H1 (cell line): ENCODE measurements around the gene LTF.

Source experiments
- BACH1 ChIP-seq: IDR thresholded peaks from 2 replicates; pipeline ENCODE4 v1.6.1; 2012; ENCODE audit warnings: low read length, improper control_type of control experiment
- EZH2 ChIP-seq: fragments of 200-600 bp; sonication (generic); IDR thresholded peaks from 2 replicates; pipeline ENCODE4 v1.7.1; 2012; ENCODE audit warnings: low read depth, mild to moderate bottlenecking, moderate library complexity, low read length, inconsistent platforms; ENCODE audit not compliant: severe bottlenecking
- HDAC6 ChIP-seq: IDR thresholded peaks from one replicate; pipeline ENCODE4 v1.7.1; 2012; ENCODE audit warnings: low read depth, mild to moderate bottlenecking, inconsistent platforms, low read length, moderate library complexity
- JUN ChIP-seq: IDR thresholded peaks from 2 replicates; pipeline ENCODE4 v1.6.1; 2011; ENCODE audit warnings: low read depth, mild to moderate bottlenecking, improper control_type of control experiment, low read length
- TAF1 ChIP-seq: IDR thresholded peaks from 2 replicates; pipeline ENCODE4 v1.6.1; 2011; ENCODE audit warnings: mild to moderate bottlenecking, low read depth, low read length
- TEAD4 ChIP-seq: IDR thresholded peaks from 2 replicates; pipeline ENCODE4 v1.6.1; 2012; ENCODE audit warnings: low read depth, low read length, inconsistent platforms, mixed read lengths
- YY1 ChIP-seq: IDR thresholded peaks from 2 replicates; pipeline ENCODE4 v1.6.1; 2011; ENCODE audit warnings: low read depth, mild to moderate bottlenecking, low read length
- TF ChIP-seq, protein P1 (sequence below), 3 experiments: IDR thresholded peaks; 1 replicate in 2 of 3; 2 replicates in 1 of 3; pipeline versions ENCODE4 v1.5.1 to v1.6.1; 2011; ENCODE audit warnings: low read length in 3 of 3, mild to moderate bottlenecking in 3 of 3, inconsistent platforms in 2 of 3, low read depth in 1 of 3, moderate library complexity in 1 of 3; ENCODE audit not compliant: insufficient read depth in 1 of 3; ENCODE audit errors: control extremely low read depth in 1 of 3

DNA sequence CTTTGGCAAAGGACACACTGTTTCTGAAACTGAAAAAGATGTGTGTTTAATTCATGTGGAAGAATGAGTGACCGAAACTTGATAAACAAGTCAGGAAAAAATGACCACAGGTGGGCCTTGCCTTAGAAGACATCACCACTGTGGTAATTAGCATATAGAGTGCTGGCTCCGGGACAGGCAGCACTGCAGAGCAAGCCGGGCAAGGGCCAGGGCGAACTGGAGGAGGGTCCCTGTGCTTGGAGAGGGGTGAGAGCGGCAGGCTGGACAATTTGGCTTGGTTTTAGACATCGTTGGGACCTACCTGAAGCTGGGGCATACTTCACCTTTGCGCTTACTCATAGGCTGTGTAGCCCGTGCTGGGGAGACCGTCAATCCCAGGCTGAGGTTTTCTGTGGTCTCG lies 41.2 kb upstream of the LTF start:
- no peak for TF ChIP-seq TEAD4
- TF ChIP-seq BACH1, result no peak
- TF ChIP-seq, protein P1, sequence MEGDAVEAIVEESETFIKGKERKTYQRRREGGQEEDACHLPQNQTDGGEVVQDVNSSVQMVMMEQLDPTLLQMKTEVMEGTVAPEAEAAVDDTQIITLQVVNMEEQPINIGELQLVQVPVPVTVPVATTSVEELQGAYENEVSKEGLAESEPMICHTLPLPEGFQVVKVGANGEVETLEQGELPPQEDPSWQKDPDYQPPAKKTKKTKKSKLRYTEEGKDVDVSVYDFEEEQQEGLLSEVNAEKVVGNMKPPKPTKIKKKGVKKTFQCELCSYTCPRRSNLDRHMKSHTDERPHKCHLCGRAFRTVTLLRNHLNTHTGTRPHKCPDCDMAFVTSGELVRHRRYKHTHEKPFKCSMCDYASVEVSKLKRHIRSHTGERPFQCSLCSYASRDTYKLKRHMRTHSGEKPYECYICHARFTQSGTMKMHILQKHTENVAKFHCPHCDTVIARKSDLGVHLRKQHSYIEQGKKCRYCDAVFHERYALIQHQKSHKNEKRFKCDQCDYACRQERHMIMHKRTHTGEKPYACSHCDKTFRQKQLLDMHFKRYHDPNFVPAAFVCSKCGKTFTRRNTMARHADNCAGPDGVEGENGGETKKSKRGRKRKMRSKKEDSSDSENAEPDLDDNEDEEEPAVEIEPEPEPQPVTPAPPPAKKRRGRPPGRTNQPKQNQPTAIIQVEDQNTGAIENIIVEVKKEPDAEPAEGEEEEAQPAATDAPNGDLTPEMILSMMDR (IDR thresholded peaks at IDR 0.05; ENCODE audit: control extremely low read depth in 1 of 3, insufficient read depth in 1 of 3, low read depth in 1 of 3, low read length in 3 of 3), result no peak
- no peak for TF ChIP-seq HDAC6
- no peak for TF ChIP-seq TAF1
- no peak for TF ChIP-seq EZH2
- no peak for TF ChIP-seq YY1
- no peak for TF ChIP-seq JUN
